GM12878 (cell line): ENCODE results near the gene TARS3. TPM values are rescaled to one million over a fixed set of nuclear protein-coding genes. Genes with fewer than 3 reads are reported as not detected.

ENCODE experiments used
- ATAC-seq: fragments of 200-7000 bp; cut with Tn5 transposase; 3 replicates; pipeline ENCODE4 v1.9.1; 2020; ENCODE audit warnings: mild to moderate bottlenecking, moderate library complexity
- BruUV-seq: library from RNA; stranded (reverse); fragments of 400-500 nt; replicated peaks from 2 replicates; lab custom pipeline; 2021; lab: Mats Ljungman, UMichigan
- CTCF ChIA-PET: fragments of 300-600 bp; sonication (Branson Sonifier 250); formaldehyde crosslinking; extraction: SDS; loops from one replicate; lab custom pipeline; 2021; ENCODE audit warnings: inconsistent platforms; lab: Yijun Ruan, JAX
- POLR2A ChIA-PET: fragments of 350-600 bp; formaldehyde crosslinking; extraction: SDS; loops from one replicate; lab custom pipeline; 2021; ENCODE audit warnings: inconsistent platforms; lab: Charles Lee
- RAD21 ChIA-PET: fragments of 300-600 bp; sonication (Branson Sonifier 250); formaldehyde crosslinking; loops from one replicate; lab custom pipeline; 2023; ENCODE audit warnings: antibody characterized with exemption; ENCODE audit not compliant: unreplicated experiment; lab: Charles Lee
- SMC1A ChIA-PET: fragments of 300-600 bp; sonication (Branson Sonifier 250); formaldehyde crosslinking; loops from one replicate; lab custom pipeline; 2023; ENCODE audit not compliant: unreplicated experiment, uncharacterized antibody; lab: Charles Lee
- DNase-seq: peaks from one replicate; pipeline ENCODE4 v3.0.0-alpha.2; 2011; ENCODE audit warnings: low read depth, low spot score
- FAIRE-seq: peaks from 3 replicates; lab custom pipeline; 2011; peaks lifted over from hg19 to GRCh38; lab: Jason Lieb, UNC
- H2AFZ ChIP-seq: 2 replicates; pipeline ENCODE4 v1.6.0; 2011; ENCODE audit warnings: low read depth, low read length, control low read depth; ENCODE audit not compliant: control insufficient read depth
- H3K27ac ChIP-seq: 2 replicates; pipeline ENCODE4 v1.5.1; 2011; ENCODE audit warnings: control low read depth; ENCODE audit not compliant: control insufficient read depth, insufficient read depth
- H3K27me3 ChIP-seq, 2 experiments: replicated peaks in 1 of 2; 2 replicates each; pipeline versions ENCODE4 v1.6.0 to v1.6.1; 2011; ENCODE audit warnings: low read length in 1 of 2; ENCODE audit not compliant: control insufficient read depth in 2 of 2, insufficient read depth in 2 of 2
- H3K36me3 ChIP-seq, 2 experiments: 2 replicates each; pipeline ENCODE4 v1.5.1; 2011; ENCODE audit warnings: low read length in 1 of 2; ENCODE audit not compliant: control insufficient read depth in 2 of 2, insufficient read depth in 2 of 2
- H3K4me1 ChIP-seq: 2 replicates; pipeline ENCODE4 v1.6.1; 2011; ENCODE audit warnings: mild to moderate bottlenecking, low read length, moderate library complexity, mixed read lengths; ENCODE audit not compliant: control insufficient read depth, insufficient read depth
- H3K4me2 ChIP-seq: 2 replicates; pipeline ENCODE4 v1.6.0; 2011; ENCODE audit warnings: control low read depth; ENCODE audit not compliant: control insufficient read depth, insufficient read depth
- H3K4me3 ChIP-seq: fragments of 200-600 bp; sonication (generic); 2 replicates; pipeline ENCODE4 v1.5.1; 2016
- H3K79me2 ChIP-seq: 2 replicates; pipeline ENCODE4 v1.6.0; 2011; ENCODE audit warnings: low read length; ENCODE audit not compliant: control insufficient read depth, insufficient read depth
- H3K9ac ChIP-seq: 2 replicates; pipeline ENCODE4 v1.8.0; 2011; ENCODE audit warnings: low read length, control low read depth, mixed read lengths; ENCODE audit not compliant: control insufficient read depth, insufficient read depth
- H3K9me3 ChIP-seq: replicated peaks from 3 replicates; pipeline ENCODE4 v1.5.1; 2011; ENCODE audit warnings: mild to moderate bottlenecking, low read length; ENCODE audit not compliant: control insufficient read depth, insufficient read depth
- H4K20me1 ChIP-seq: 2 replicates; pipeline ENCODE4 v1.6.0; 2011; ENCODE audit not compliant: control insufficient read depth, insufficient read depth
- CBFB ChIP-seq: IDR thresholded peaks from 2 replicates; pipeline ENCODE4 v1.6.1; 2016; ENCODE audit warnings: antibody characterized with exemption, low read depth
- CREB1 ChIP-seq: IDR thresholded peaks from 2 replicates; pipeline ENCODE4 v1.6.1; 2012; ENCODE audit warnings: low read depth, mild to moderate bottlenecking, inconsistent platforms
- EGR1 ChIP-seq, 2 experiments: IDR thresholded peaks; 1 replicate in 1 of 2; 2 replicates in 1 of 2; pipeline ENCODE4 v1.6.1; 2011 to 2012; ENCODE audit warnings: low read depth in 2 of 2, low read length in 2 of 2, borderline replicate concordance in 1 of 2, mild to moderate bottlenecking in 1 of 2, moderate library complexity in 1 of 2
- EZH2 ChIP-seq: IDR thresholded peaks from 2 replicates; pipeline ENCODE4 v1.6.1; 2012; ENCODE audit warnings: low read depth, mild to moderate bottlenecking, control low read depth, inconsistent platforms, low read length, borderline replicate concordance; ENCODE audit not compliant: control insufficient read depth
- RUNX3 ChIP-seq: IDR thresholded peaks from 2 replicates; pipeline ENCODE4 v1.6.1; 2012; ENCODE audit warnings: low read length, inconsistent platforms
- SMC3 ChIP-seq: IDR thresholded peaks from 2 replicates; pipeline ENCODE4 v1.6.1; 2011; ENCODE audit warnings: low read length, improper control_type of control experiment, borderline replicate concordance
- ZBED1 ChIP-seq: IDR thresholded peaks from 2 replicates; pipeline ENCODE4 v1.6.1; 2016; ENCODE audit warnings: borderline replicate concordance
- ZNF24 ChIP-seq: fragments of 450-650 bp; IDR thresholded peaks from 2 replicates; pipeline ENCODE4 v1.6.1; 2017; ENCODE audit warnings: antibody characterized with exemption, mild to moderate bottlenecking
- WGBS: methylation state at CpG from one replicate; pipeline ENCODE4 v1.1.6; 2016; ENCODE audit warnings: low lambda C conversion rate; ENCODE audit not compliant: insufficient replicate concordance, insufficient coverage; ENCODE audit errors: missing lambda C conversion rate; 5-methylcytosine and 5-hydroxymethylcytosine counted together
- in situ Hi-C: fragments of 300-500 bp; cut with MboI; formaldehyde crosslinking; loops from 9 replicates; pipeline ENCODE4 v1.14.3; 2018; ENCODE audit warnings: mixed read lengths
- intact Hi-C: fragments of 100-400 bp; cut with micrococcal nuclease; formaldehyde crosslinking; loops from one replicate; pipeline ENCODE4 v1.14.2; 2022; ENCODE audit not compliant: unreplicated experiment
- polyA plus RNA-seq, 11 experiments: library from polyadenylated mRNA; depleted of rRNA in 4 of 11; unstranded in 6 of 11; stranded (reverse) in 5 of 11; fragments of >200 nt; fragmentation: Nextera tagmentation in 4 of 11; fragmentation: Illumina TruSeq in 1 of 11; extraction: Ambion mirVana in 4 of 11; extraction: Trizol in 1 of 11; gene quantifications; 1 replicate in 1 of 11; 2 replicates in 10 of 11; pipeline versions ENCODE4 v1.2.1 to v1.2.3, GENCODE V29; 2011 to 2016; ENCODE audit warnings: inconsistent platforms in 2 of 11, missing spikeins in 2 of 11, low read depth in 1 of 11
- total RNA-seq, 4 experiments: library from RNA; depleted of rRNA in 3 of 4; stranded (reverse); fragments of >200 nt in 3 of 4; fragmentation: Illumina TruSeq in 1 of 4; extraction: Trizol in 1 of 4; gene quantifications; 2 replicates each; pipeline versions ENCODE4 v1.2.1 to v1.2.3, GENCODE V29; 2013 to 2021
- TF ChIP-seq, protein P1 (sequence below): IDR thresholded peaks from 2 replicates; pipeline ENCODE4 v1.6.1; 2012; ENCODE audit warnings: low read depth, low read length, improper control_type of control experiment
- TF ChIP-seq, protein P2 (sequence below): fragments of 450-650 bp; IDR thresholded peaks from 2 replicates; pipeline ENCODE4 v1.6.1; 2017; ENCODE audit warnings: mild to moderate bottlenecking, moderate library complexity
- TF ChIP-seq, protein P3 (sequence below): IDR thresholded peaks from 2 replicates; pipeline ENCODE4 v1.6.1; 2012; ENCODE audit warnings: improper control_type of control experiment, low read depth, low read length; ENCODE audit not compliant: insufficient replicate concordance

Gene TARS3
- total and polyA plus RNA-seq, 10 of the 15 experiments (the other 5 are each of a cell fraction or from before 2014, with no cell fraction given): 1.4 to 7.8 (median 5.3) TPM

DNA sequence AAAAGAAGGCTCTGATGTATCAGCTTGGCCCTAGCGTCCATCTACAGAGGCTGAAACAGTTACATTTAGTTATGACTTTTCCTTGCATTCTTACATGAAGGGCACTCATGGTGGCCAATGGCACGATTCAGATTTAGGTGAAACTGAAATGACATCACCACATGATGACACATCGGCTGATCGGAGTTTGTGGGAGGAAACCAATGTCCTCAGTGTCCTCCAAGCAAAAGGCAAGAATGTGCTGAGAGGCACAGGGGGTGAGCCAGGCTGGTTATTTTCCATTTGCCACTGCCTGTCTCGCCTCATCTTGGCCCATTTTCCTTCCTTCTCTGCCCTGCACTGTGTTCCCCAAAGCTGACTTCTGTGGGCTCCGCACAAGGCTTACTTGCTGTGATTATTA, 34.4 kb downstream of the TARS3 start:
- Histone ChIP-seq H3K4me1 (peaks cover 10% of the 10 kb centered on the region), H2AFZ (no peak overlapping the region), H3K79me2 (no peaks in the 10 kb centered on the region), H3K9me3 (peaks cover 1% of the 10 kb centered on the region; the same call in 2 of the 3 replicates), H3K27ac (no peak overlapping the region), H3K36me3 (peaks cover 0 to 3% of the 10 kb centered on the region in 2 experiments; a peak in 1 of 4 replicates), H3K4me2 (no peak overlapping the region), H3K9ac (no peak overlapping the region), H3K4me3 (no peak overlapping the region), H4K20me1 (no peaks in the 10 kb centered on the region), H3K27me3 (no peaks in the 10 kb centered on the region)
- no peak for FAIRE-seq
- ChIA-PET POLR2A (no interaction called here), SMC1A (no interaction called here), RAD21 (no interaction called here), CTCF (no interaction called here)
- intact Hi-C loops: no loop called here
- 99% methylated on average over 6 of the region's 6 CpGs for WGBS
- BruUV-seq: no TSS peak
- DNase-seq: no peak
- ATAC-seq: no peak
- in situ Hi-C loops: no loop called here
- no peak for TF ChIP-seq EGR1 (IDR thresholded peaks at IDR 0.05; ENCODE audit: borderline replicate concordance in 1 of 2, low read depth in 2 of 2, low read length in 2 of 2)
- TF ChIP-seq EZH2: no peak
- no peak for TF ChIP-seq ZNF24
- no peak for TF ChIP-seq SMC3
- TF ChIP-seq, protein P1, sequence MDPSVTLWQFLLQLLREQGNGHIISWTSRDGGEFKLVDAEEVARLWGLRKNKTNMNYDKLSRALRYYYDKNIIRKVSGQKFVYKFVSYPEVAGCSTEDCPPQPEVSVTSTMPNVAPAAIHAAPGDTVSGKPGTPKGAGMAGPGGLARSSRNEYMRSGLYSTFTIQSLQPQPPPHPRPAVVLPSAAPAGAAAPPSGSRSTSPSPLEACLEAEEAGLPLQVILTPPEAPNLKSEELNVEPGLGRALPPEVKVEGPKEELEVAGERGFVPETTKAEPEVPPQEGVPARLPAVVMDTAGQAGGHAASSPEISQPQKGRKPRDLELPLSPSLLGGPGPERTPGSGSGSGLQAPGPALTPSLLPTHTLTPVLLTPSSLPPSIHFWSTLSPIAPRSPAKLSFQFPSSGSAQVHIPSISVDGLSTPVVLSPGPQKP: no peak
- TF ChIP-seq, protein P2, sequence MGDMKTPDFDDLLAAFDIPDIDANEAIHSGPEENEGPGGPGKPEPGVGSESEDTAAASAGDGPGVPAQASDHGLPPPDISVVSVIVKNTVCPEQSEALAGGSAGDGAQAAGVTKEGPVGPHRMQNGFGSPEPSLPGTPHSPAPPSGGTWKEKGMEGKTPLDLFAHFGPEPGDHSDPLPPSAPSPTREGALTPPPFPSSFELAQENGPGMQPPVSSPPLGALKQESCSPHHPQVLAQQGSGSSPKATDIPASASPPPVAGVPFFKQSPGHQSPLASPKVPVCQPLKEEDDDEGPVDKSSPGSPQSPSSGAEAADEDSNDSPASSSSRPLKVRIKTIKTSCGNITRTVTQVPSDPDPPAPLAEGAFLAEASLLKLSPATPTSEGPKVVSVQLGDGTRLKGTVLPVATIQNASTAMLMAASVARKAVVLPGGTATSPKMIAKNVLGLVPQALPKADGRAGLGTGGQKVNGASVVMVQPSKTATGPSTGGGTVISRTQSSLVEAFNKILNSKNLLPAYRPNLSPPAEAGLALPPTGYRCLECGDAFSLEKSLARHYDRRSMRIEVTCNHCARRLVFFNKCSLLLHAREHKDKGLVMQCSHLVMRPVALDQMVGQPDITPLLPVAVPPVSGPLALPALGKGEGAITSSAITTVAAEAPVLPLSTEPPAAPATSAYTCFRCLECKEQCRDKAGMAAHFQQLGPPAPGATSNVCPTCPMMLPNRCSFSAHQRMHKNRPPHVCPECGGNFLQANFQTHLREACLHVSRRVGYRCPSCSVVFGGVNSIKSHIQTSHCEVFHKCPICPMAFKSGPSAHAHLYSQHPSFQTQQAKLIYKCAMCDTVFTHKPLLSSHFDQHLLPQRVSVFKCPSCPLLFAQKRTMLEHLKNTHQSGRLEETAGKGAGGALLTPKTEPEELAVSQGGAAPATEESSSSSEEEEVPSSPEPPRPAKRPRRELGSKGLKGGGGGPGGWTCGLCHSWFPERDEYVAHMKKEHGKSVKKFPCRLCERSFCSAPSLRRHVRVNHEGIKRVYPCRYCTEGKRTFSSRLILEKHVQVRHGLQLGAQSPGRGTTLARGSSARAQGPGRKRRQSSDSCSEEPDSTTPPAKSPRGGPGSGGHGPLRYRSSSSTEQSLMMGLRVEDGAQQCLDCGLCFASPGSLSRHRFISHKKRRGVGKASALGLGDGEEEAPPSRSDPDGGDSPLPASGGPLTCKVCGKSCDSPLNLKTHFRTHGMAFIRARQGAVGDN: no peak
- TF ChIP-seq, protein P3, sequence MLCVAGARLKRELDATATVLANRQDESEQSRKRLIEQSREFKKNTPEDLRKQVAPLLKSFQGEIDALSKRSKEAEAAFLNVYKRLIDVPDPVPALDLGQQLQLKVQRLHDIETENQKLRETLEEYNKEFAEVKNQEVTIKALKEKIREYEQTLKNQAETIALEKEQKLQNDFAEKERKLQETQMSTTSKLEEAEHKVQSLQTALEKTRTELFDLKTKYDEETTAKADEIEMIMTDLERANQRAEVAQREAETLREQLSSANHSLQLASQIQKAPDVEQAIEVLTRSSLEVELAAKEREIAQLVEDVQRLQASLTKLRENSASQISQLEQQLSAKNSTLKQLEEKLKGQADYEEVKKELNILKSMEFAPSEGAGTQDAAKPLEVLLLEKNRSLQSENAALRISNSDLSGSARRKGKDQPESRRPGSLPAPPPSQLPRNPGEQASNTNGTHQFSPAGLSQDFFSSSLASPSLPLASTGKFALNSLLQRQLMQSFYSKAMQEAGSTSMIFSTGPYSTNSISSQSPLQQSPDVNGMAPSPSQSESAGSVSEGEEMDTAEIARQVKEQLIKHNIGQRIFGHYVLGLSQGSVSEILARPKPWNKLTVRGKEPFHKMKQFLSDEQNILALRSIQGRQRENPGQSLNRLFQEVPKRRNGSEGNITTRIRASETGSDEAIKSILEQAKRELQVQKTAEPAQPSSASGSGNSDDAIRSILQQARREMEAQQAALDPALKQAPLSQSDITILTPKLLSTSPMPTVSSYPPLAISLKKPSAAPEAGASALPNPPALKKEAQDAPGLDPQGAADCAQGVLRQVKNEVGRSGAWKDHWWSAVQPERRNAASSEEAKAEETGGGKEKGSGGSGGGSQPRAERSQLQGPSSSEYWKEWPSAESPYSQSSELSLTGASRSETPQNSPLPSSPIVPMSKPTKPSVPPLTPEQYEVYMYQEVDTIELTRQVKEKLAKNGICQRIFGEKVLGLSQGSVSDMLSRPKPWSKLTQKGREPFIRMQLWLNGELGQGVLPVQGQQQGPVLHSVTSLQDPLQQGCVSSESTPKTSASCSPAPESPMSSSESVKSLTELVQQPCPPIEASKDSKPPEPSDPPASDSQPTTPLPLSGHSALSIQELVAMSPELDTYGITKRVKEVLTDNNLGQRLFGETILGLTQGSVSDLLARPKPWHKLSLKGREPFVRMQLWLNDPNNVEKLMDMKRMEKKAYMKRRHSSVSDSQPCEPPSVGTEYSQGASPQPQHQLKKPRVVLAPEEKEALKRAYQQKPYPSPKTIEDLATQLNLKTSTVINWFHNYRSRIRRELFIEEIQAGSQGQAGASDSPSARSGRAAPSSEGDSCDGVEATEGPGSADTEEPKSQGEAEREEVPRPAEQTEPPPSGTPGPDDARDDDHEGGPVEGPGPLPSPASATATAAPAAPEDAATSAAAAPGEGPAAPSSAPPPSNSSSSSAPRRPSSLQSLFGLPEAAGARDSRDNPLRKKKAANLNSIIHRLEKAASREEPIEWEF: no peak
- no peak for TF ChIP-seq RUNX3
- TF ChIP-seq ZBED1: no peak
- TF ChIP-seq CREB1: no peak
- no peak for TF ChIP-seq CBFB
